HG02943 (cell line): ENCODE measurements around the gene SHISA3.

Experiments
- ATAC-seq: cut with Tn5 transposase; IDR thresholded peaks from one replicate; pipeline ENCODE4 v1.9.1; 2021; ENCODE audit warnings: mild to moderate bottlenecking, low read depth, moderate library complexity; ENCODE audit not compliant: unreplicated experiment

Gene SHISA3

GRCh38 chr4:42436928-42437565 lies 39.8 kb downstream of the SHISA3 start:
- ATAC-seq, result no peak

GRCh38 chr4:42440083-42440482 lies 42.8 kb downstream of the SHISA3 start:
- ATAC-seq, result no peak

- no peak for ATAC-seq
Observed at GRCh38 chr4:42442601-42443000, 45.3 kb downstream of the SHISA3 start.

- ATAC-seq, result no peak
Observed at GRCh38 chr4:42445038-42445437, 47.8 kb downstream of the SHISA3 start.

- no peak for ATAC-seq
Observed at GRCh38 chr4:42446823-42447222, 49.5 kb downstream of the SHISA3 start.
